HG02852 (cell line): ENCODE results near the gene TRPV4.

Experiments
- ATAC-seq: cut with Tn5 transposase; IDR thresholded peaks from one replicate; pipeline ENCODE4 v1.9.1; 2021; ENCODE audit warnings: mild to moderate bottlenecking, moderate library complexity; ENCODE audit not compliant: unreplicated experiment

Gene TRPV4

DNA sequence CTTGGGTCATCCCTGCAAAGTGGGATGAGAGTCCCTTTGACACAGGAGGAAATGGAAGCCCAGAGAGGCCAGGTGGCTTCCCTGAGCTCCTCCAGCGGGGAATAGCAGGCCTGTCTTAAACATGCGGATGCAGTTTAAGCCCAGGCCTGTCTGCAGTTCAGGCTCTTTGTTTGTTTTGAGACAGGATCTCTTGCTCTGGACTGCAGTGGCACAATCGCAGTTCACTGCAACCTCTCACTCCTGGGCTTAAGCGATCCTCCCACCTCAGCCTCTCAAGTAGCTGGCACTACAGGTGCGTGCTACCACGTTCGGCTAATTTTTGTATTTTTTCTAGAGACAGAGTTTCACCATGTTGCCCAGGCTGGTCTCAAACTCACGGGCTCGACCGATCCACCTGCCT is 3.5 kb downstream of the TRPV4 start:
- ATAC-seq = no peak

DNA sequence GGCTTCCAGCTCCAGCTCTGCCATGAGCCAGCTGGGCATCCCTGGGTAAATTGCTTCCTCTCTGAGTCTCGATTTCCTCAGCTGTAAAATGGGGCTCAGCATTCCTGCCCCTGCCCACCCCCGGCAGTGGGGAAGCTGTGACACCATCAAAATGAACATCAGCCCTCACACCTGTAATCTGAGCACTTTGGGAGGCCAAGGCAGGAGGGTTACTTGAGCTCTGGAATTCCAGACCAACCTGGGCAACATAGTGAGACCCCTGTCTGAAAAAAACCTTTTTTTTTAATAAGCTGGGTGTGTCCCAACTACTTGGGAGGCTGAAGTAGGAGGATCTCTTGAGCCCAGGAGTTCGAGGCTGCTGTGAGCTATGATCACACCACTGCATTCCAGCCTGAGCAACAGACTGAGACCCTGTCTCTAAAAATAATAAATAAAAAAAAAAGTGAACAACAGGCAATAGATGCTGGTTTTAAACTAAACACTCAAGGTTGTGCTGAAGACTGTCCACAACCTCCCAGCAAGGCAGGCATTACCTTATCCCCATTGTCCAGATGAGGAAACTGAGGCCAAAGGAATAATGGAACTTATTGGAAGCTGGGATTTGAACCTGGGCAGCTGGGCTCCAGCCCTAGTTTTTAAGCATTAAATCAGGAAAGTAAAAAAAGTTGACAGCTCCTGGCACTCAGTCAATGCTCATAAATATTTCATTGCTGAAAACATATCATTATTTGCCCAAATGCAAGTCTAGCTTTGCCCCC is 4.3 kb downstream of the TRPV4 start:
- no peak for ATAC-seq

DNA sequence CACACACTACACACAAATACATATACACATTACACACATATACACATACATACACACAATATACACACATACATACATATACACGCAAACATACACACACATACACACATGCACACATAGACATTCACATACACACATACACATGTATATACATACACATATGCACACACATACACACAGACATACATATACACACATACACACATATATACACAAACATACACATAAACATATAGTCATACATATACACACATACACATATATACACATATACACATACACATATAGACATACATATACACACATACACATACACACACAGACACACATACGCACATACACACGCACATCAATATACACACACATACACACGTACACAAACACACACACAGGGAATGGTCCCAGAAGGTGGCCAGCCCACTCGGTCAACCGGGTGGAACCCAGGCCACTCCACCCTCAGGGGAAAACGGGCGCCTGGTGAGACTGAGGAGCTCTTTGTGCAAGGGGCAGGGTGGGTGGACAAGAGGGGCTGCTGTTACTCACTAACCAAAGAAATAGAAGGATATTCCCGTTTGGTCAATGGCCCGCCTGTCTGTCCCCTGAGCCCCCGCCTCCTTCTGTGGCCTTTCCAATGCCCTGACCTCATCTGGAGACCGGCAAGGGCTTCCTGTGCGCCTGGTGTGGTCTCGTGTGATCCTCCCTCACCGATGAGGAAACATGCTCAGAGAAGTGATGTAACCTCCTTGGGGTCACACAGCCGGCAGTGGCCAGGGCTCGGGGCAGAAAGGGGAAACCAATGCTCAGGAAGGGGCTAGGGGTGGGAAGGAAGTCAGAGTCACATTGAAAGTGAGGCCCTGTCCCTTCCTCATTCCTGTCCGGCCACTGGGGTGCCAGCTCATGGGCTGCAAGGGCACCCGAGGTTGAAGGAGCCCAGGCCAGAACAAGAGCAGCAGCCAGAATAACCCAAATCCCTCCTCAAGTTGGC is 5.3 kb downstream of the TRPV4 start:
- no peak for ATAC-seq

DNA sequence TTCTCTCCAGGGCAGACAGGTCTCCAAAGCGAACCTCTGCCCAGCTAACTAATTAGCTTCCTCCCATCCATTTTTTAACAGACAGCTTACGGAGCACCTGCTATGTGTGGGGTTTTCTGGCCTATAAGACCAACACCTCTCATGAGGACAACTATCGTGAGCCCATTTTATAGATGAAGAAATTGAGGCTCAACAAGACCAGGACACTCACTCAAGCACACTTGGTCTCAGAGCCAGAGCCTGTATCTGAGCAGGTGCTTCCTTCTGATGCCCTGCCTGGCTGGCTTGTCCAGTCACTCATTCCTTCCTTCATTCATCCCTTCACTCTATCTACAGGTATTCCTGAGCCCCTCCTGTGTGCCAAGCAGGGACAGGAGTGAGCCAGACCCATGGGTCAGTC is 6.1 kb downstream of the TRPV4 start:
- no peak for ATAC-seq

DNA sequence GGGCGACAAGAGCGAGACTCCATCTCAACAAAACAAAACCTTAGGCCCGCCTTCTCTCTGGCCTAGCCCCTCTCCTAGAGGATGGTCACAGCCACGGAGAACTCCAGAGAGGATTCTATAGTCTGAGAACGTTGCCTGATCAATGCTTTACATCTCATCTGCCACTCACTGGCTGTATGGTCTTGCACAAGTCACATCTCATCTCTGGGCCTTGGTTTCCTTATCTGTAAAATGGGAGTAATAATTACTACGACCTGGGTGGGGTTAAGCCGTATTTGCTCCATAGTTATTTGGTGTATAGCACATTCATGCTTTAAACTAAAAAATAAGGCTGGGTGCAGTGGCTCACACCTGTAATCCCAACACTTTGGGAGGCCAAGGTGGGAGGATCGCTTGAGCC is 8.5 kb downstream of the TRPV4 start:
- ATAC-seq = no peak

DNA sequence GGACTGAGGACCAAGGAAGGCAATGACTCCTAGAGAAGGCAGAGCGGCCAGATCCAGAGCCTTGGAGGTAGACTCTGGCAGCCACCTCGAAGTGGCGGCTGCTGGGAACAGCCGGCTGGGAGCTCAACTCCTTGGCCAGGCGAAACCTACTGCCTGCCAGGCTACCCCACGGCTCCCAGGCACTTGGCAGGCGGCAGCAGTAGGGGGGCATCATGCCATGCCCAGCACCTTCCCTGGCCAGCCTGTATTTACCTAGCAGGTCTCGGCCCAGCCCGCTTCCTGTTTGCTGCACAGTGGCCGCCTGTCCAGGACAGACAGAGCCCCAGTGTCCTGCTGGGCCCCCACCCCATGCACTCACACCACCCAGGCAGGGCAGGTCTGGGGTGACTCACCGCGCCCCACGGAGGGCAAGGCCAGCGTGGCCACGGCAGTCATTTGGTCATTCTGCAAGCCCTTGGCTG is 10.2 kb downstream of the TRPV4 start:
- ATAC-seq = no peak

DNA sequence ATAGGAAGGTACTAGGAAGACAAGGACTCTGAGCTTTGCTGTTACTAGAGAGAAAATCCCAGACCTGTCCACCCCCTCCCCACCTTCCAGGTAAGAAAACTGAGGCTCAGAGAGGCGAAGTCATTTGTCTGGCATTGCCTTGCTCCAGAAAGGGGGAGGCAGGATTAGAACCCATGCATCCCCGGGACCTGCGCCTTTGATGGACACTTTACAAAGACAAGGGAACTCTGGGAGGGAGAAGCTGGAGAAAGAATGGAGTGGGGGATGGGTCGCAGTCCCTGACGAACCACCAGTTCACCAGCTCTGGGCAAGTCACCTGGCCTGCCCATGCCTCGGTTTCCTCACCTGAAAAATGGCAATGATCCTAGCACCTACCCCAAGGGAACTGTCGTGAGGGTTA is 10.8 kb downstream of the TRPV4 start:
- ATAC-seq = no peak

DNA sequence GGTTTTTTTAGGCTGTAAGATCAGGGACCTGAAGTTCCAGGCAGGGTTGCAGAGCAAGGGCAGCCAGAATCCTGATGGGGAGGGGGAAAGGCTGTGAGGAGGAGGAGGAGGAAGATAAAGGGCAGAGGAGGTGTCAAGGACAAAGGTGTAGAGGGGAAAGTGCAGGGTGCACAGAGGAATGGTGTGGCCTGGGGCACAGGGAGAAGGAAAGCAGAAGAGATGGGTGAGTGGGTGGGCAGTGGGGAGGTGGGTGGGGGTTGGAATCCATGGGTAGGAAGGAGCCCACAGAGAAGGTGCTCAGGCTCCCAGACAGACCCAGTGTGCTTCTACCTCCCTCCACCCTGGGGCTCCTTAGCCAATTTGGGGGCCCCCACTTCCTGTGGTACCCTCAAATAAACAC is 11.2 kb downstream of the TRPV4 start:
- ATAC-seq = no peak

DNA sequence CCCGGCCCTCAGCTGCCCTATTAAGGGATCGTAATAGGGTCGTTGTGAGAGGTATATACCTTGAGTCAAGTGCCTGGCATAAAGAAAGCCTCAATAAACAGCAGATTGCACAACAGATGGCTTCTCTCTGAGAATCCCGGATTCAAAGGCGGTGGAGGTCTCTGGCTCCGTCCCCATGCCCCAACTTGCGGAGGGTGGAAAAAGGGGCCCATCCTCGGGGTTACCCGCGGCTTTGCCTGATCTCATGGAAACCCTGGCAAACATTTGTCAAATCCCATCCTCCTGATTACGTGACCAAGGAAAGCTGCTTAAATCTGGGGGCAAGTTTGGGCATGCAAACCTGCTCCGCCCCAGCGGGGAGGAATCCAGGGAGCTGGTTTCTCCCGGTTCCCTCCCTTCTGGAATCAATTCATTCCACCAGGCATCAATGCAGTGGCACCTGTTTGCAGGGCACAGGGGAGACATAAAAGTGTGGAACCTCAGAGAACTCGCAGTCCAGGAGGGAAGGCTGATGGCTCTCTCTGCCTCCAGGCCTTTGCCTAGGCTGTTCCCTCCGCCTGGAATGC is 12.3 kb downstream of the TRPV4 start:
- ATAC-seq = no peak

DNA sequence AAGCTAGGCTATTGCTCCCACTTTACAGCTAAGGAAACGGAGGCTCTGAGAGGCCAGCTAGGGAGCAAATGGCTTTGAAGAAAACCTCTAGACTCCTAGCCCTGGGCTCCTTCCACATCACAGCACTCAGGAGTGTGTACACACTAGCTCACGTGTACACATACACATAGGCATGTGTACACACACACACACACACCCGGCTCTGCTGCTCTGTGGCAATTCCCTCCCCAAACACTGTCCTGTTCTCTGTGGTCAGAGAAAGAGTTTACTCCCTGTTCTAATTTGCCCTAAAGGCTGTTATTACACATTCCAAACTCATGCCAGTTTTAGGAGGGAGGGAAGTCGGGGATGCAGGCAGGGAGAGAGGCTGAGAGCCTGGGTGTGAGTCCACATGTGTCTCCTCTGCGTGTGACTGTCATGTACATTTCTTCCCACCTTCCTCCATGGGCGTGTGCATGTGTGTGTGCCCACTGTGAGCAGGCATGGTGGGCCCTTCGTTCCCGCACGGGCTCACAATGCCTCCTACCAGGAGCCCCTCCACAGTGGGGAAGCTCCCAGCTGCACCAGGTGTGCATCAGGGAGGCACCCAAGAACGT is 14.2 kb downstream of the TRPV4 start:
- ATAC-seq = no peak

DNA sequence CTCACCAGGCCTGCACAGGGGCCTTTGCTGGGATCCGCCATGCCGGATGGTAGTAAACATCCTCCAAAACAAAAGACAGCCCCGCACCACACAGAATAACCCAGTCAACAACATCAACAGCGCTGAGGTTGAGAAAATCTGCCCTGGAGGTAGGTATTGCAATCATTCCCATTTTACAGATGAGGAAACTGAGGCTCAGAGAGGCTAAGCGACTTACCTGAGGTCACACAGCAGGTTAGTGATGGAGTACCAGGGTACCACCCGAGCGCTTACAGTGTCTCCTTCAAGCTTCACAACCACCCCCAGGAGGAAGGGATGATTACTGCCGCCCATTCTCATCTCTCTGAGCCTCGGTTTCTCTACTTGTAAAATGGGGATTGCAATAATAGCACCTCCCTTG is 14.9 kb downstream of the TRPV4 start:
- ATAC-seq = no peak

DNA sequence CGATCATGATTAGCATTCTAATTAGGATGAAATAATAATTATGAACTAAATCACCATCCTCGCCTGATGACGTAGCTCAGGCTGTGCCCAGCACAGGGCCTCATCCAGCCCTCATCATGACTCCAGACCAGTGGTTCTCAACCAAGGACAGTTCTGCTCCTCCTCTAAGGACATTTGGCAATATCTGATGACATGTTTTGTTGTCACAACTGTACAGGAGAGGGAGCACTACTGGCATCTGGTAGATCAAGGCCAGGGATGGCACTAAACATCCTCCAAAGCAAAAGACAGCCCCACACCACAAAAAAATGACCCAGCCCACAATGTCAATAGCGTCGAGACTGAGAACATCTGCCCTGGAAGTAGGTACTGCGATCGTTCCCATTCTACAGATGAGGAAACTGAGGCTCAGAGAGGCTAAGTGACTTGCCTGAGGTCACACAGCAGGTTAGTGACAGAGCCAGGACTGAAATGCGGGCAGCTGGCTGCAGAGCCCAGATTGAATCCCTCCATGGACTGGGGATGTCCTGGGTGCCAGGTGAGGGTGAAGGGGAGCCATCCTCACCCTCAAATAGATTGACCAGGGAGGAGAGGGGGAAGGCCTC is 15.5 kb downstream of the TRPV4 start:
- ATAC-seq = no peak

DNA sequence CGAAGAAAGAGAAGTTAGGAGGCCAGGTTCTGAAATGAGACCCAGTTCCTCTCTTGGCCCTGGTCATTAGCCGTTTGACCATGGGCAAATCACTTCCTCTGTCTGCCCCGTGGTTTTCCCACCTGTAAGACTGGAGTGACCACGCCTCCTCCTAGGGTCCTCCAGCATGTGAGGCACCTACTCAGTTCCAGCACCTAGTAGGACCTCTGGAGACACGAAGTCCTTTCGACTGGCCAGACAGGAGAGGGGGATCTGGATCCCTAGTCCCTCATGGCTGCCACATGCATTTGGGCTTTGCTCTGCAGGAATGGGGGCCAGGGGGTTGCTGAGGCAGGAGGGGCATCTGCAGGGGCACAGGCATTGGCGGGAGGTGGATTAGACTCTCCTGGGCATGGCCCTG is 16.3 kb downstream of the TRPV4 start:
- no peak for ATAC-seq

DNA sequence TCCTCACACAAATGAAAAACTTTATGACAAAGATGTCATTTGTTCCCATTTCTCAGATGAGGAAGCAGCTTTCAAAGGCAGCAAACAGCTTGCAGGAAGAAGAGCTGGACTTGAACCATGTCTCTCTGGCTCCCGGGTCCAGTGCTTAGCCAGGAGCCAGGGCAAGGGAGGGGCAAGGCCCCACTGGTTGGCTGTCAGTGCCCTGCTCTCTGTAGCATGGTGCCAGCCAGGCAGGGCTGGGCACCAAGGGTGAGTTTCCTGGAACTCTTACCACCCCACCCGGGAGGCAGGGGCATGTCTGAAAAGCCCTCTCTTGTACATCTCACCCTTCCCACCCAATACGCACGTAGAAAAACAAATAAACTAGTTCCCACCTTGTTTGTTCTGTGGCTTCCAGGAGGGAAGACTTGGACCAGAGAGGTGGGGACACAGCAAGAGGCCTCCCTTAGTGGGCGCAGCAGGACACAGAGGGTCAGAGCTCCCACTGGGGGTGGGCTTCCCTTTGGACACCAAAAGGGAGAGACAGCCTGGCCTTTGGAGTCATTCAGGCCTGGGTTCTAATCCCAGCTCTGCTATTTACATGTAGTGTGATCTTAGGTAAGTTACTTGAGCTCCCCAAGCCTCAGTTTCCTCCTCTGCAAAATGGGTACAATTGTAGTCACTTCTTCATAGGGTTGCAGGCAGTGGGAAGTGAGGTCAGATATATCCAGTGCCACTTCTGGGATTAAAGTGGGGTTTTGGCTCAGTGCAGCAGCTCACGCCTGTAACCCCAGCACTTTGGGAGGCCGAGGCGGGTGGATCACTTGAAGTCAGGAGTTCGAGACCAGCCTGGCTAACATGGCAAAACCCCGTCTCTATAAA is 17.2 kb downstream of the TRPV4 start:
- no peak for ATAC-seq

DNA sequence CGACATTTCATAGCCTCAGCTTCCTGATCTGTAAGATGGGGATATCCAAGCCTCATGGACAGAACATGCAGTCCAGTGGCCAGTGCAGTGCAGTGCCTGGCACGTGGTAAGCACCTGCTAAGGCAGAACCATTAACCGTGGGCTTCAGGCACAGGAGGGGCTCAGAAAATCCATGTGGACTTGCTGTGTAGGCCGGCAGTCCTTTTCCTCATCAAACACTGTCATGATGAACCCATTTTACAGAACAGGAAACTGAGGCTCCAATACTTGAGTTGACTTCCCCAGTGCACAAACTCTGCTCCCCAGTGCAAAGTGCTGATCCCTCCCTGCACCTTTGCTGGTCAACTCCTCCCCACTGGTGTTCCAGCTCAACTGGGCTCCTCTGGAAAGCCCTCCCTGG is 18.0 kb downstream of the TRPV4 start:
- ATAC-seq = no peak

DNA sequence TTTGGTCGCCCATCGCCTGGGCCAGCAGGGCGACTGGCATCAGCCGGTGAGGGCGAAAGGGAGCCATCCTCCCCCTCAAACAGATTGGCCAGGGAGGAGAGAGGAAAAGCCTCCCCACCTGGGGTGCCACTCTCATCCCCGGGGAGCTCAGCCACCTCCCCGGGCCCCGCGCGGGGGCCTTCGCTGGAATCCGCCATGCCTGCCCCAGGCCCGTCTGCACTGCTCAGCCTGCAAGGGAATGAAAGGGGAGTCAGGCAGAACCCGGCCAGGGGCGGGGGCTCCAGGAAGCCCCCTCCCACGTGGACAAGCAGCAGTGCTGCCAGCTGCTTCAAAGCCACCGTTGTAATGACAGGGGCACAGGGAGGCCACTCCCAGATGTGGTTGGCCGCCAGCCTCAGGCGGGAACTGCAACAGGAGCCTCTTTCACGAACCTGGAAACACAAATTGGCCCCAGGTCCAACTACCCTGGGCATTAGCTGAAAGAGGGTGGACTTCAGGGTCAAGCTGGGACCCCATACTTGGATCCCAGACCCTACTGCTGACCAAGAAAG is 18.5 kb downstream of the TRPV4 start:
- ATAC-seq = no peak

DNA sequence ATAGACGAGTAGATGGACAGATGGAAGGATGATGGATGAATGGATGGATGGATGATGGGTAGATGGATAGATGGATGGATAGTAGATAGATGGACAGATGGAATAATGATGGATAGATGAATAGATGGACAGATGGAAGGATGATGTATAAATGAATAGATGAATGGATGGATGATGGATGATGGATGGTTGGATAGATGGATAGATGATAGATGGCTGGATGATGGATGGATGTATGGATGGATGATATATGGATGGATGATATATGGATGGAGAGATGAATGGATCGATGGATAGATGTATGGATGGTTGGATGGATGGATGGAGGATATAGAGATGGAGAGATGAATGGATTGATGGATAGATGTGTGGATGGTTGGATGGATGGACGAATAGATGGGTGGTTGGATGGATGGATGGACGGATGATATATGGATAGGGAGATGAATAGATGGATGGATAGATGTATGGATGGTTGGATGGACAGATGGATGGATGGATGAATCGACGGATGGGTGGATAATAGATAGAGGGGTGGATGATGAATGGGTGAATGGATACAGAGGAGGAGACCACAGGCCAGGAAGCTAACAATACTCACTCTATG is 19.3 kb downstream of the TRPV4 start:
- no peak for ATAC-seq

DNA sequence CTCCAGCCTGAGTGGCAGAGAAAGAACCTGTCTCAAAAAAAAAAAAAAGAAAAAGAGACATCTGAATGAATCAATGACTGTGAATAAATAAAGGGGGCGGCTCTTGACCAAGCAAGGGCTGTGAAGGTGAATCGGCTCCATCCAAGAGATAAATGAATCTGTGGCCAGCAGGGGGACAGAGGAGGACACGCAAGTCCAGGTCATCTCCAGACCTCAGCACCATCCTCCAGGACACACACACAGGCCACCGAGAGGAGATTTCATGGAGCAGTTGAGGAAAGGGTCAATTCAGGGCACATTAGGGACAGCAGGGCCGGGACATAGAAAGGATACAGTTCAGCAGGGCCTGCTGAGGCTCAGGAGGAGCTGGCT is 21.6 kb downstream of the TRPV4 start:
- ATAC-seq = no peak

DNA sequence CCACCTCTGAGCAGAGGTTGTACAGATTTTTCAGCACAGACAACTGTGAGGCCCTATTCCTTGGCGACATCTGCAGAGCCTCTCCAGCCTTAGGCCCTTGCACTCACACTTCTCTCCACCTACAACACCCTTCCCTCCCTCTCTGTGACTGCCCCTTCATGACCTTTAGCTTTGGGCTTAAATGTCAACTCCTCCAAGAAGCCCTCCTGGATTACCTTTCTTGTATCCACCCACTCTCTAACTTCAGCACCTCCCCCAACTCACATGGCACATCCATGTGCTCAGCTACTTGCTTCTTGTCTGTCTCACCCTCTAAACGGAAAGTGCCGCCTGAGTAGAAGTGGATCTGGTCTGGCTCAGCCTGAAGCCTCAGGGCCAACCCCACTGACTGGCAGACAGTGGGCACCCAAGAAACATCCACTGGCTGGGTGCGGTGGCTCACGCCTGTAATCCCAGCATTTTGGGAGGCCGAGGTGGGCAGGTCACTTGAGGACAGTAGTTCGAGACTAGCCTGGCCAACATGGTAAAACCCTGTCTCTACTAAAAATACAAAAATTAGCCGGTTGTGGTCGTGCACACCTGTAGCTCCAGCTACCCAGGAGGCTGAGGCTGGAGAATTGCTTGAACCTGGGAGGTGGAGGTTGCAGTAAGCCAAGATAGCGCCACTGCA is 22.1 kb downstream of the TRPV4 start:
- no peak for ATAC-seq
